Stimulated activated CD4-positive, alpha-beta T cell treated with anti-CD3 and anti-CD28 coated beads, Interleukin-4, amount 100 ng/mL, for 4 hours (primary cell): ENCODE results near the gene LPXN.
"Not testable (repeated sequence)": the region's sequence is repeated elsewhere in the genome, so short reads cannot be mapped to it uniquely, and the experiment has no call there.

Experiments
- DNase-seq, 2 experiments: peaks; one replicate each; pipeline ENCODE4 v3.0.0-alpha.2; 2020

The LPXN gene

GRCh38 chr11:58578635-58579191, 3.1 kb upstream of the LPXN start, which contains the start of gene ZFP91:
Gene ZFP91, plus strand, starts transcription at chr11:58579063. Its CDS starts 219 bp downstream, at chr11:58579282.
- peak; percentile 97 for DNase-seq

GRCh38 chr11:58578136-58578634, 2.5 kb upstream of the LPXN start:
- DNase-seq = peak; percentile 89 to 91

GRCh38 chr11:58577555-58578135, 2.0 kb upstream of the LPXN start:
- peak; percentile 65 to 78 for DNase-seq

- DNase-seq = no peak
These were observed 1.3 kb upstream of the LPXN start for GRCh38 chr11:58576887-58577471.

- no peak for DNase-seq
These were observed 775 bp downstream of the LPXN start for GRCh38 chr11:58574881-58575280.

GRCh38 chr11:58573451-58574104, 2.1 kb downstream of the LPXN start:
- DNase-seq = peak; percentile 61 to 66

- not testable (repeated sequence) for DNase-seq
These were observed 2.8 kb downstream of the LPXN start for GRCh38 chr11:58572906-58573305.

GRCh38 chr11:58567889-58568512, 7.7 kb downstream of the LPXN start:
- DNase-seq = peak; percentile 67 to 72

- no peak for DNase-seq
These were observed 11.4 kb downstream of the LPXN start for GRCh38 chr11:58564231-58564630.

GRCh38 chr11:58562375-58562800, 13.3 kb downstream of the LPXN start:
- no peak for DNase-seq

GRCh38 chr11:58561394-58562098, 14.1 kb downstream of the LPXN start:
- DNase-seq = no peak

GRCh38 chr11:58560842-58561241, 14.8 kb downstream of the LPXN start:
- no peak for DNase-seq

- DNase-seq = no peak
These were observed 26.0 kb downstream of the LPXN start for GRCh38 chr11:58549644-58550043.

GRCh38 chr11:58546841-58547240, 28.8 kb downstream of the LPXN start:
- DNase-seq = no peak

- DNase-seq = no peak
These were observed 43.8 kb downstream of the LPXN start for GRCh38 chr11:58531865-58532341.

- DNase-seq = no peak
These were observed 45.4 kb downstream of the LPXN start for GRCh38 chr11:58530236-58530635.

- DNase-seq = no peak
These were observed 48.2 kb downstream of the LPXN start for GRCh38 chr11:58527429-58527828.

GRCh38 chr11:58526721-58527120, 48.9 kb downstream of the LPXN start:
- no peak for DNase-seq

- no peak for DNase-seq
These were observed 50.5 kb downstream of the LPXN start for GRCh38 chr11:58525037-58525614.

GRCh38 chr11:58524232-58525036, 51.2 kb downstream of the LPXN start:
- peak; percentile 19 to 26 for DNase-seq

- no peak for DNase-seq
These were observed 61.8 kb downstream of the LPXN start for GRCh38 chr11:58513747-58514367.
